Breast epithelium (tissue), 4 donors: Measurements from ENCODE around the gene CEP131. TPM values are rescaled to one million over a fixed set of nuclear protein-coding genes. Genes with fewer than 3 reads are reported as not detected.

ENCODE experiments used
- DNase-seq, 2 donors: peaks; one replicate each; pipeline ENCODE4 v3.0.0-alpha.2; 2019; ENCODE audit warnings: low spot score in 2 of 2
- H3K27ac ChIP-seq, 2 donors: fragments of 200-600 bp; sonication (generic) in 1 of 2; one replicate each; pipeline ENCODE4 v1.5.1; 2016 to 2019; ENCODE audit warnings: mild to moderate bottlenecking in 1 of 2
- H3K27me3 ChIP-seq, 2 donors: fragments of 200-600 bp; sonication (generic) in 1 of 2; one replicate each; pipeline versions ENCODE4 v1.5.1 to v1.6.0; 2017 to 2019; ENCODE audit warnings: control low read depth in 1 of 2, mild to moderate bottlenecking in 1 of 2
- H3K36me3 ChIP-seq: fragments of 200-600 bp; one replicate; pipeline ENCODE4 v1.5.1; 2019
- H3K4me1 ChIP-seq, 2 donors: fragments of 200-600 bp; sonication (generic); one replicate each; pipeline ENCODE4 v1.5.1; 2016 to 2019; ENCODE audit warnings: control low read depth in 1 of 2
- H3K4me3 ChIP-seq, 3 donors: fragments of 200-600 bp; sonication (generic); 1 replicate in 2 of 3; 2 replicates in 1 of 3; pipeline ENCODE4 v1.5.1; 2016 to 2019; ENCODE audit warnings: mild to moderate bottlenecking in 3 of 3, moderate library complexity in 2 of 3
- H3K9me3 ChIP-seq, 2 donors: fragments of 200-600 bp; sonication (generic) in 1 of 2; one replicate each; pipeline ENCODE4 v1.5.1; 2016 to 2019; ENCODE audit warnings: control low read depth in 1 of 2
- POLR2A ChIP-seq: fragments of 450-650 bp; IDR thresholded peaks from one replicate; pipeline ENCODE4 v1.6.1; 2016; ENCODE audit warnings: antibody characterized with exemption, mild to moderate bottlenecking, moderate library complexity
- POLR2AphosphoS5 ChIP-seq, 3 donors: sonication (generic); formaldehyde crosslinking; IDR thresholded peaks; one replicate each; pipeline ENCODE4 v1.6.1; 2017; ENCODE audit warnings: antibody characterized with exemption in 3 of 3
- intact Hi-C: fragments of 100-400 bp; cut with DNase I; formaldehyde crosslinking; loops from one replicate; pipeline ENCODE4 v1.15.1; 2023; ENCODE audit warnings: low total_unique reads
- total RNA-seq, 3 donors: library from RNA; depleted of rRNA; stranded (reverse); fragments of >200 nt; gene quantifications; one replicate each; pipeline ENCODE4 v1.1.0, GENCODE V29; 2016
- TF ChIP-seq, protein P1 (sequence below), 3 donors: fragments of 450-650 bp; IDR thresholded peaks; one replicate each; pipeline ENCODE4 v1.5.1; 2016 to 2017; ENCODE audit warnings: antibody characterized with exemption in 3 of 3, mild to moderate bottlenecking in 3 of 3, moderate library complexity in 3 of 3

CEP131 gene
- total RNA-seq, 3 donors from 2014 or later: 6.9 to 12.8 (median 9.7) TPM

DNA sequence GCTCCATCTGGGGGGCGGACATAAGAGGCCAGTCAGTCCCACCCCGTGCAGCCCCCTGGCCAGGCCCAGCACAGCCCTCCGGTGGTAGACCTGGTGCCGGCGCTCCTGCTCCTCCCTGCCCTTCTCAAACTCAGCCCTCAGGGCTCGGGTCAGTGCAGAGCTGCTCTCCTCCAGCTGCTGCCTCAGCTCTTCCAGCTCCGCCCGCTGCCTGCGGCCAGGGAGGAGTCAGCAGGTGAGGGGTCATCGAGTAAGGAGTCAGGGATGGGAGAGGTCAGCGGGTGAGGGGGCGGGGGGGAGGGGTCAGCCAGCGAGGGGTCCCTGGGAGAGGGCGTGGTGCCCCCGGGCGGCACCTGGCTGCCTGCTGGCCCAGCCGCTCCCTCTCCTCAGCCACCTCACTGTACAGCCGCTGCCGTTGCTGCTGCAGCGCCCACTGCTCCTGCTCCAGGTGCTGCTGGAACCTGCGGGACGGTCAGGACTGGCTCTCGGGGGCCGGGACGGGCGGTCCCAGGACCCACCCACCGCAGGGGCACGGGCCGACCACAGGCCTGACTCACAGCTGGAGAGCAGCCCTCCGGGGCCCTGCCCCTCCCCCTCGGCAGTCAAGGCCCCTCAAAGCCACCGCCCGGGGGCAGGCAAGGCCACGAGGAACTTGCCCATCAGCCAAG is 30.2 kb downstream of the CEP131 start:
- Histone ChIP-seq H3K4me1 (no peaks in the 10 kb centered on the region), H3K4me3 (no peak overlapping the region), H3K36me3 (no peaks in the 10 kb centered on the region), H3K9me3 (no peaks in the 10 kb centered on the region), H3K27me3 (no peaks in the 10 kb centered on the region), H3K27ac (no peak overlapping the region)
- TF ChIP-seq POLR2A: no peak
- no peak for TF ChIP-seq POLR2AphosphoS5 (IDR thresholded peaks at IDR 0.05)
- DNase-seq: no peak
- intact Hi-C loops: no loop called here

DNA sequence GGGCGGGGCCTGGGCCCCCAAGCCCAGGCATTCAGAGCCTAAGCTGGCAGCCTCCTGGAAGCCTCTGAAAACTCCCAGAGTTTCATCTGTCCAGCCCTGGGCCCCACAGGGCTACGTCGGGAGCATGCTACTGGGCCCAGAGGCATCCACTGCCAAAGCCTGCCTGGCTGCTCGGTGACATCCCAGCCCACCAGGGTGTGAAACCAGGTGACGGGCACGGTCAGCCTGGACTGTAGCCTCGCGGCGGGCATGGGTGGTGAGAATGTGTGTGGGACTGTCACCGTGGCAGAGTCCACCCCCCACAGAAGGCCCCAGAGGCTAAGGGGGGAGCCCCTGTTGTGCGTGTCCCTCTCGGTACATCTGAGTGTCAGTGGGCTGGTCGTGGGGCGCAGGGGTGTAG is 31.1 kb downstream of the CEP131 start:
- H3K27ac ChIP-seq: no peak overlapping the region
- no peaks in the 10 kb centered on the region for H3K27me3 ChIP-seq
- intact Hi-C loops: no loop called here
- no peaks in the 10 kb centered on the region for H3K9me3 ChIP-seq
- TF ChIP-seq, protein P1, sequence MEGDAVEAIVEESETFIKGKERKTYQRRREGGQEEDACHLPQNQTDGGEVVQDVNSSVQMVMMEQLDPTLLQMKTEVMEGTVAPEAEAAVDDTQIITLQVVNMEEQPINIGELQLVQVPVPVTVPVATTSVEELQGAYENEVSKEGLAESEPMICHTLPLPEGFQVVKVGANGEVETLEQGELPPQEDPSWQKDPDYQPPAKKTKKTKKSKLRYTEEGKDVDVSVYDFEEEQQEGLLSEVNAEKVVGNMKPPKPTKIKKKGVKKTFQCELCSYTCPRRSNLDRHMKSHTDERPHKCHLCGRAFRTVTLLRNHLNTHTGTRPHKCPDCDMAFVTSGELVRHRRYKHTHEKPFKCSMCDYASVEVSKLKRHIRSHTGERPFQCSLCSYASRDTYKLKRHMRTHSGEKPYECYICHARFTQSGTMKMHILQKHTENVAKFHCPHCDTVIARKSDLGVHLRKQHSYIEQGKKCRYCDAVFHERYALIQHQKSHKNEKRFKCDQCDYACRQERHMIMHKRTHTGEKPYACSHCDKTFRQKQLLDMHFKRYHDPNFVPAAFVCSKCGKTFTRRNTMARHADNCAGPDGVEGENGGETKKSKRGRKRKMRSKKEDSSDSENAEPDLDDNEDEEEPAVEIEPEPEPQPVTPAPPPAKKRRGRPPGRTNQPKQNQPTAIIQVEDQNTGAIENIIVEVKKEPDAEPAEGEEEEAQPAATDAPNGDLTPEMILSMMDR (IDR thresholded peaks at IDR 0.05): no peak
- TF ChIP-seq POLR2A (no peak), POLR2AphosphoS5 (IDR thresholded peaks at IDR 0.05) (no peak)
- no peaks in the 10 kb centered on the region for H3K4me1 ChIP-seq
- DNase-seq: no peak
- H3K4me3 ChIP-seq: no peak overlapping the region
- H3K36me3 ChIP-seq: no peaks in the 10 kb centered on the region

DNA sequence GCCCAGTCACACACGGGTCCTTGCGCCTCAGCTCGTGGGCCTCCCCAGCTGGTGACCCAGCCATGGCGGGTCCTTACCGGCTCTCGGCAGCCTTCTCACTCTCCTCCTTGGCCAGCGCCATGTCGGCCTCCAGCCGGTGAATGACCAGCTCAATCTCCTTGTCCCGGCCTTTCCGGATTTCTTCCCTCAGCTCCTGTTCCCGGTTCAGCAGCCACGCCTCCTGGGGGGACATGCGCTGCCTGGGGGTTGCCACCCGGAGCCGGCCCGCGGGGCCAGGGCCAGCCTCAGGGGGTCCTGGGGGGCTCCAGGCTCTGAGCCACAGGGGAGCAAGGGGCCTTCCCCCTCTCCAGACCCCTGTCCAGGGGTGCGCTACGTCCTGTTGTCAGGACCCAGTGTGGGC is 31.6 kb downstream of the CEP131 start:
- H3K27me3 ChIP-seq: no peaks in the 10 kb centered on the region
- intact Hi-C loops: no loop called here
- H3K27ac ChIP-seq: no peak overlapping the region
- TF ChIP-seq POLR2AphosphoS5 (IDR thresholded peaks at IDR 0.05): no peak
- TF ChIP-seq, protein P1 (IDR thresholded peaks at IDR 0.05): no peak
- no peak for TF ChIP-seq POLR2A
- H3K4me1 ChIP-seq: no peaks in the 10 kb centered on the region
- H3K4me3 ChIP-seq: no peak overlapping the region
- no peaks in the 10 kb centered on the region for H3K9me3 ChIP-seq
- no peaks in the 10 kb centered on the region for H3K36me3 ChIP-seq
- DNase-seq: no peak

DNA sequence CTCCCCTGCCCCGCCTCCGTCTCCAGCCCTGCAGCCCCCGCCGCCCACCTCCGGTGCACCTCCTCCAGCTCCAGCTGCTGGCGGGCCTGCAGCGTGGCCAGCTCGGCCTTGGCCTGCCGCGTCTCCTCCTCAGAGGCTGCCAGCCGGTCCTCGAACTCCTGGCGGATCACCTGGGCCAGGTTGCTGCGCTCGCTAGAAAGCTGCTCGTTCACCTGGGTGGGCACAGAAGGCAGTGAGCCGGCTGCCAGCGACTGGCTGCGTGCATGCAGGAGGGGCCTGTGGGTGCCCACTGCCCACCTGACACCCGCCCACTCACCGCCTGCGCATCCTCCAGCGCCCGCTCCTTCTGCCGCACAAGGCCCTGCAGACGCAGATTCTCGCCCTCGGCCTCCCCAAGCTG is 32.2 kb downstream of the CEP131 start:
- TF ChIP-seq POLR2AphosphoS5 (IDR thresholded peaks at IDR 0.05): no peak
- TF ChIP-seq POLR2A: no peak
- TF ChIP-seq, protein P1 (IDR thresholded peaks at IDR 0.05): no peak
- Histone ChIP-seq H3K4me3 (no peak overlapping the region), H3K36me3 (no peaks in the 10 kb centered on the region), H3K4me1 (no peaks in the 10 kb centered on the region), H3K27ac (no peak overlapping the region), H3K9me3 (no peaks in the 10 kb centered on the region), H3K27me3 (no peaks in the 10 kb centered on the region)
- intact Hi-C loops: no loop called here
- DNase-seq: no peak

DNA sequence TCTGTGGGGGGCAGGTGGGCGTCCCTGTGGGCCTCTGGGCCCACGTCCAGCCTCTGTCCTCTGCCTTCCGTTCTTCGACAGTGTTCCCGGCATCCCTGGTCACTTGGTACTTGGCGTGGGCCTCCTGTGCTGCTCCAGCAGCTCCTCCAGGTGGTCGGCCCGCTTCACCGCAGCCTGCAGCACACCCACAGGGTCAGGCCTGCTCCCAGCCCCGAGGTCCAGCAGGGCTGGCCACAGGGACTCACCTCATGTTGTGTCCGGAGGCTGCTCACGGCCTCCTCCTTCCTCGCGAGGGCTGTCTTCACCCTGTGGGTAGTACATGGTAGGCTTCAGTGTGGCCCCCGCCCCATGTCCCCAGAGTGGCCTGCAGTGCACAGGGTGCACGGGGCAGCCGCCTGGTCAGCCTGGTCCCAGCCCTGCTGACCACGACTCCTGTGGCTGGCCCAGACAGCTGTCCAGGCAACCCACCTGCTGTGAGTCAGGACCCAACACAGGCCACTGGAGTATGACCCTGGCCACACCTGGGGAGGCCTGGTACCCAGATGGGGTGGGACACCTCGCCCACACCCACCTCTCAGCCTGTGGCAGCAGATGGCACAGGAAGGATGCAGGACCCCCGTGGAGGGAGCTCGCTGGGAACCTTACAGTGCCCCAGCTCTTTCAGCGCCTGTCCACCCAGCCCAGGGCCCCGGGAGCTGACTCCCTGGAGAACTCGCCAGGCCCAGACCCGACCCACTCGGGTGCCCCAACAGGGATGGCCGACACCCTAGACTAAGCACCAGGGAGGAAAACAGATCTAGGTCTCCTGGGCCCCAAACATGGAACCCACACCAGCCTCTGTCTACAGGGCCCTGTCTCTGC is 32.9 kb downstream of the CEP131 start:
- TF ChIP-seq POLR2A (no peak), POLR2AphosphoS5 (IDR thresholded peaks at IDR 0.05) (no peak)
- TF ChIP-seq, protein P1 (IDR thresholded peaks at IDR 0.05): no peak
- Histone ChIP-seq H3K4me1 (no peaks in the 10 kb centered on the region), H3K27me3 (no peaks in the 10 kb centered on the region), H3K36me3 (no peaks in the 10 kb centered on the region), H3K4me3 (no peak overlapping the region), H3K9me3 (no peaks in the 10 kb centered on the region), H3K27ac (no peak overlapping the region)
- intact Hi-C loops: no loop called here
- DNase-seq: no peak
